Breast epithelium (tissue), 3 donors: Measurements from ENCODE around the gene HSPG2.

Experiments used
- POLR2A ChIP-seq: fragments of 450-650 bp; IDR thresholded peaks from one replicate; pipeline ENCODE4 v1.6.1; 2016; ENCODE audit warnings: antibody characterized with exemption, mild to moderate bottlenecking, moderate library complexity
- POLR2AphosphoS5 ChIP-seq, 3 donors: sonication (generic); formaldehyde crosslinking; IDR thresholded peaks; one replicate each; pipeline ENCODE4 v1.6.1; 2017; ENCODE audit warnings: antibody characterized with exemption in 3 of 3
- TF ChIP-seq, protein P1 (sequence below), 3 donors: fragments of 450-650 bp; IDR thresholded peaks; one replicate each; pipeline ENCODE4 v1.5.1; 2016 to 2017; ENCODE audit warnings: antibody characterized with exemption in 3 of 3, mild to moderate bottlenecking in 3 of 3, moderate library complexity in 3 of 3

DNA sequence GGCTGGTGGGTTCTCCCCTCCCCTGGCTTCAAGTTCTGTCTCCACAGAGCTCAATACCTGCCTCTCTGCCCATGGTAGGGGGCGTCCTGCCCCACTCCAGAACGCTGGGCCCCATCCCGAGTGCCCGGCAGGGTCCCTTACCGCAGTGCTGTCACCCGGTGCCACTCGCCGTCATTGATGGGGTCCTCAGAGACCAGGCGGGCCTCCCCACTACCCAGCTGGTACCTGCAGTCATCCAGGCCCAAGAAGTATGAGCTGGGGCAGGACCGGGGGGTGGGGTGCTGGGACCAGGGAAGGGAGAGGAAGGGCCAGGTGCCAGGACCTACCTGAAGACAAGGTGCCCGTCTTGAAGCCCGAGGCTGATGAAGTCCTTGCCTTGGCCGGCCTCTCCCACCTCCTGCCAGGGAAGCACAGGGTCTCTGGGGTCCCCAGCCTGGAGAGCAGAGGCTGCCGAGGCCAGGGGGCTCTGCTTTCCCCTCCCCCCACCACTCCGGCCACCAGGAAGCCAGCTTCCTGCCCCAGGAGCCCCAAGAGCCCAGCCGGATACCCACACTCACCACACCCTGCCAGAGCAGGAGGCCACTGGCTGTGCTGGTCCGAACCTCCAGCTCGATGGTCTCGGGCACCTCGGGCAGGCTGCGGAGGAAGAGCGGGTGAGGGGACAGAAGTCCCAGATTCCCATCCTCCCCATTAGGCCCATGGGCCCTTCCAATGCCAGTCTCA is 113.0 kb downstream of the HSPG2 start:
- TF ChIP-seq, protein P1, sequence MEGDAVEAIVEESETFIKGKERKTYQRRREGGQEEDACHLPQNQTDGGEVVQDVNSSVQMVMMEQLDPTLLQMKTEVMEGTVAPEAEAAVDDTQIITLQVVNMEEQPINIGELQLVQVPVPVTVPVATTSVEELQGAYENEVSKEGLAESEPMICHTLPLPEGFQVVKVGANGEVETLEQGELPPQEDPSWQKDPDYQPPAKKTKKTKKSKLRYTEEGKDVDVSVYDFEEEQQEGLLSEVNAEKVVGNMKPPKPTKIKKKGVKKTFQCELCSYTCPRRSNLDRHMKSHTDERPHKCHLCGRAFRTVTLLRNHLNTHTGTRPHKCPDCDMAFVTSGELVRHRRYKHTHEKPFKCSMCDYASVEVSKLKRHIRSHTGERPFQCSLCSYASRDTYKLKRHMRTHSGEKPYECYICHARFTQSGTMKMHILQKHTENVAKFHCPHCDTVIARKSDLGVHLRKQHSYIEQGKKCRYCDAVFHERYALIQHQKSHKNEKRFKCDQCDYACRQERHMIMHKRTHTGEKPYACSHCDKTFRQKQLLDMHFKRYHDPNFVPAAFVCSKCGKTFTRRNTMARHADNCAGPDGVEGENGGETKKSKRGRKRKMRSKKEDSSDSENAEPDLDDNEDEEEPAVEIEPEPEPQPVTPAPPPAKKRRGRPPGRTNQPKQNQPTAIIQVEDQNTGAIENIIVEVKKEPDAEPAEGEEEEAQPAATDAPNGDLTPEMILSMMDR (IDR thresholded peaks at IDR 0.05), result no peak
- TF ChIP-seq POLR2AphosphoS5 (IDR thresholded peaks at IDR 0.05) (no peak), POLR2A (no peak)
